Mammary epithelial cell (primary cell): ENCODE measurements around the gene ZDHHC1.

Source experiments
- CTCF ChIP-seq, 2 donors: IDR thresholded peaks in 1 of 2; conservative IDR thresholded peaks in 1 of 2; 2 replicates each; pipeline ENCODE4 v1.5.1; 2011 to 2012; ENCODE audit warnings: inconsistent platforms in 2 of 2, low read length in 2 of 2, mild to moderate bottlenecking in 2 of 2, control low read depth in 1 of 2, low read depth in 1 of 2; ENCODE audit not compliant: insufficient read depth in 1 of 2; ENCODE audit errors: extremely low read depth in 1 of 2
- EZH2 ChIP-seq: IDR thresholded peaks from 2 replicates; pipeline ENCODE4 v1.6.1; 2012; ENCODE audit warnings: low read length, inconsistent platforms, borderline replicate concordance

GRCh38 chr16:67428146-67428731 is 12.0 kb upstream of the ZDHHC1 start:
- TF ChIP-seq CTCF (conservative IDR thresholded peaks at IDR 0.05 in 1 of 2, IDR thresholded peaks at IDR 0.05 in 1 of 2; ENCODE audit: extremely low read depth in 1 of 2, insufficient read depth in 1 of 2, low read depth in 1 of 2, low read length in 2 of 2) (peak; percentile 81 to 97), EZH2 (no peak)
